HG02884 (cell line): Measurements from ENCODE around the gene SEPTIN10.
"Not testable (repeated sequence)": the region's sequence is repeated elsewhere in the genome, so short reads cannot be mapped to it uniquely, and the experiment has no call there.

Experiments used
- ATAC-seq: cut with Tn5 transposase; IDR thresholded peaks from one replicate; pipeline ENCODE4 v1.9.1; 2021; ENCODE audit warnings: mild to moderate bottlenecking, moderate library complexity; ENCODE audit not compliant: unreplicated experiment

SEPTIN10 gene

DNA sequence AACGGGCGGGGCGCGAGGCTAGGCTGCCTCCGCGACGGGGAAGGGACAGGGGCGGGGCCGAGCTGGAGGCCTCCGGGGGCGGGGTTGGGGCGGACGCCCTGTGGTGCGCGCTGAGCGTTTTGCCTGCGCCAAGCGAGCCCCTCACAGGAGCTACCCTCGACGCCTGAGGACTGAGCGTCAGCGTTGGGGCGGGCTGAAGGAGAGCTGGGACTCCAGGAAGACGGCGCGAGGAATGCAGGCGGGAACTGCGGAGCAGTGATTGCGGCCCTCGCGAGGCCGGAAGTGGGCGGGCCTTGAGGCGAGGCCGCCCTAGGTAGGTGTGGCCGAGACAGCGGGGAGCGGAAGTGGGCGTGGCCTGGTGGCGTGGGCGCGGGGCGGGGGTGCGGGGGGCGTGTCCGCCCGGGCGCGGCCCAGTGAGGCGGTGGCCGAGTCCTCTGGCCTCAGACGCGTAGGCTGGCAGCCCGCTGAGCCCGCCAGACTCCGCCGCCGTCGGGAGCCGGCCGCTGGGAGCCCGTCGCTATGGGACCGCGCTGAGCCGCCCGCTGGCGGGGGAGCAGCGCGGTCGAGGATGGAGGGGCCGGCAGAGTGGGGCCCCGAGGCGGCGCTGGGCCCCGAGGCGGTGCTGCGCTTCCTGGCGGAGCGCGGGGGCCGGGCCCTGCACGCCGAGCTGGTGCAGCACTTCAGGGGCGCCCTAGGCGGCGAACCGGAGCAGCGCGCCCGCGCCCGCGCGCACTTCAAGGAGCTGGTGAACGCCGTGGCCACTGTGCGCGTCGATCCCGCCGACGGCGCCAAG, at the start of gene SEPTIN10, which contains the start of gene SOWAHC:
TSS of gene SEPTIN10 (minus strand) at position 45 of the 793 bp plus-strand sequence. CDS start 139 bp downstream, outside the sequence.
TSS of gene SOWAHC (plus strand) at position 443 of the 793 bp plus-strand sequence. CDS start at position 569, 126 bp downstream.
- ATAC-seq: peak; percentile 69

DNA sequence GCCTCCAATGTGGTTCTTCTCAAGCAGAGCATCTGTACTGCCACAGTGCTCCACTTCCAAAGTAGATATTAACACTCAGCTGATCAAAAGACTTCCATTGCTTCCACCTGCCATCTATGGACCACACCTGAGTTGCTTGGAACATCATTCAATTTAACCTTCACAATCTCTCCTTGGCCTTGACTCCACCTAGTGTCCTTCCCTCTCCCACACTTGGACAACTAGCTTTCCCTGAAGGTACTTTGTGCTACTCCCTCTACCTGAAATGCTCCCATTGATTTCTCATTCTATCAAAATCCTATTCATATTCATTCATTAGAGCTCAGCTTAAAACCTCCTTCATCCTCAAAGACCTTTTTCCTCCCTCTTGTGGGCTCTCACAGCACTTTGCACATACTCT, 49.1 kb upstream of the SEPTIN10 start:
- ATAC-seq: no peak

DNA sequence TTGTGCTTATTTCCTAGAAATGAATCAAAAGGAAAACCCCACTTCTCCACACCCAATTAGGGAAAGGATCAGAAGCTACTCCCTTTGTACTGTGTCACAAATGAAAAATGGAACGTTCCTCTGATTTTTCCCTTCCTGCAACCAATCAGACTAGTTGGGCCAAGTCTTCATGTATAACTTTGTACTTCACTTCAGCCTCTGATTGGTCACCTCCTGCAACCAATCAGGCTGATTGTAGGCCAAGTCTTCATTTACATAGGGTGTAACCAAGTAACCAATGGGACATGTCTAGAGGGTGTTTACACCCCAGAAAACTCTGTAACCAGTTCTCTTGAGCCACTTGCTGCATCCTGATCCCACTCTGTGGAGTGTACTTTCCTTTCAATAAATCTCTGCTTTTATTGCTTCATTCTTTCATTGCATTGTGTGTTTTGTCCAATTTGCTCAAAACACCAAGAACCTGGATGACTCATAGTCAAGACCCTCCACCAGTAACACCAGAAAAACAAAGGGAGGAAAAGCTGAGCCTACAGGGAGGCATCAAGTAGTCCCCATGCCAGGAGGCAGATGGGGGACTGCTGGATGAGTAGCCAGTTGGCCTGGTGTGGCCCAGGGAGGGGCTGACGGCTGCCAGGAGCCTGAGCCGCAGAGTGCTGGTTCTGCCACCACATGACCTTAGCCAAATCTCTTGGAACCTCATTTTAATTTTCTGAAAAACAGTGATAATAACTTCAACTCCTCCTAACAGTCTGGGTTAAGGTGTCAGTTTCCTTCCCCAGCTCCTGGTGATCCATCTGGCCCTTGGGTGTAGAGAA, 46.5 kb upstream of the SEPTIN10 start:
- ATAC-seq: no peak

DNA sequence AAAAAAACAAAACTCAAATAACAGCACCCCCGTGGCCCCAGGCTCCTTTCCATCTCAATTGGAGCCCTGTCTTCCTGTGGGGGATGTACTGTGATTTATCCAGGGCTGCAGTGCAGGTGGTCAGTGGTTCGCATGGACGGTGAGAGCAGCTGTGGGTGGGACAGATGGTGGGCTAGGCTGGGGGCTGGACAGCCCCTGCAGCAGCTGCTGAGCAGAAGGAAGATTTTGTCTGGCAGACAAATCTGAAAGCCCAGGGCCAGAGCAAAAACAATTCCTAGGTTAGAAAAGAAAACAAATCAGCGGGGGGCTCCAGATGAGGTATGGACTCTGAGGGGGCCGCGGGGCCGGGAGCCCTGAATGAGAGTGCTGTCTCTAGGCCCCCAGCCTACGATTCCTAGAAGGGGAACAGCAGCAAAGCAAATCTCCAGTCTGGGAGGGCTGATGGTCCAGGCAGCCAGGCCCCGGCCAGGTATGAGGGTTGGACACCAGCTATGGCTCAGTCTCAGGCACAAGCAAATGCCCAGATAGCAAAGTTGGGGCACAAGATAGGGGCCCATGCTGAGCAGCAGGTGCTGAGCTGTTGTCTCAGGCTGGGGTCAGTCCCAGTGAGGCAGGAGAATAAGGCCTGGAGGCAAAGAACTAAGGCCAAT, 45.8 kb upstream of the SEPTIN10 start:
- ATAC-seq: no peak

DNA sequence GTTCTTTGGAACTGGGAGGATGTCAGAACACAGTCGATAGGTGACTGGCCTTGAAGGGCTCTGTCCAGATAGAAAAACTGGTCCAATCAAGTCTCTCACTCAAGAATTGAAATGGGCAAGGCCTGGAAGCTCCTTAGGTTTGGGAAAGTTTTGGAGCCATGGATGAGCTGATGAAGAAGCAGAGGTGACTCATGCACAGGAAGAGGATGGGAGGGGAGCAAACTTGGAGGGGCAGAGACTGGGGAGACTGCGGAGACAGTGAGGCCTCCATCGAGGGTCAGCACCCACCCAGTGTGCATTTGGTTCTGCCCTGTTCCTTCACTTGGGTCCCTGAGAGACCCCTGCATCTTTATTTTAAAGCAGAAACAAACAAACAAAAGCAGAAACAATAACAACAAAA, 41.5 kb upstream of the SEPTIN10 start:
- no peak for ATAC-seq

DNA sequence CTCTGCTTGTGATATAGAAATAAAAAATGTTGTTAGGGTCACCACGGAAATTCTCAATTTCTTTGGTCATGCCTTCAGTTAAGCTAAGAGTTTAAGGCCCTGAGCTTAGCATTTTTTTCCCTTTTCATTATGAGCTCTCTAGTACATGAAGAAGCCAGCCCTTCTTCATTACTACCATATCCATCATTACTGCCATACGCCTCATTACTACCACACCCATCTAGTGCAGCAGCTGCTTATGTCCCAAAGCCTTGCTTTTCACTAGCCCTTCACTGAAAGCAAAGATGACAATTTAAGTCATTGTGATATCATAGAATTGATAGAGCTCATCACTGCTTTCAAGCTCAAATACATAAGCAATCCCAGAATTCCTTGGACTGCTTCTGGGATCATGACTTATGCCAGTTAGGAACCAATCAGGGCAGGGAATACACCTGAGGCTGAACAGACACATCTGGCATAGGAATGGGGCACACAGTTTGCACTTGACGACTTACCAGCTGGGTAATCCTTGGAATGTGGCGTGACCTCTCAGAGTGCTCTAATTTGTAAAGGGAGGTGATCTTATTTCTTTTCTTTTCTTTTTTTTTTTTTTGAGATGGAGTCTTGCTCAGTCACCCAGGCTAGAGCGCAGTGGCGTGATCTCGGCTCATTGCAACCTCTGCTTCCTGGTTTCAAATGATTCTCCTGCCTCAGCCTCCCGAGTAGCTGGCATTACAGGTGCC, 40.7 kb upstream of the SEPTIN10 start:
- no peak for ATAC-seq

DNA sequence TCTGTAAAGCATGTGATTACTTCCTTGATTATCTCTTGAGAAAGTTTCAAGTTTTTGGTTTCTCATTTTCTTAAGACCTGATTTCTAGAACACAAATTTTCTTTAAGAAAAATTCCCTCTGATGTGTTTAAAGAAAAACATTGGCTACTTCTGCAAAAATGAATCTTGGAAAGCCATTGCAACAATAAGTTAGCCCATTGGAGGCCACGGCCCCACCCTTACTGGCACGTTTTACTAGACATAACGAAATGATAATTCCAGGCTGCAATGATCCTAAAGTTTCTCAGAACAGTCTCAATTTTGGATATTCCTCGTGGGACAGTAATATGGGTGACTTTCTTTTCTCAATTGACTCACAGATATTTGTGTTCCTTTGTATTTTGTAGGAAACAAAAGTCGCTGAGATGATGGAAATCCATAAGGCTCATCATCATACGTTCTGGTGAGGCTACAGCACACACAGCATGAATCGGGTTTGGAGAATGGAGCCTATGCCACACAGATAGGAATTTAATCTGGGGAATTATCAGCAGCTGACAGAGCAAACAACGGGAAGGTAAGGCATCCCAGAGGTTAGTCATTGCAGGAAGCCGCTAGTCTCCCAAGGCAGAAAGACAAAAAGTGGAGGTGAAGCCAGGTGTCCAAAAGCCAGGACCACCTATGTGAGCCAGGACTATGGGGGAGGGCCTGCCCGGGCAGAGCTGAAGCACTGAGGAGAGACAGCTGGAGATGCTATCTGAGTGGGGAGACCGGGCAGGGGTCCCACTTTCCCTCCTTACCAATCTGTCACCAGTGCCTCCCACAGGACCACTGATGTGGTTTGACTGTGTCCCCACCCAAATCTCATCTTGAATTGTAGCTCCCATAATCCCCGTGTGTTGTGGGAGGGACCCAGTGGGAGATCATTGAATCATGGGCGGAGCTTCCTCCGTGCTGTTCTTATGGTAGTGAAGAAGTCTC, 36.2 kb upstream of the SEPTIN10 start:
- no peak for ATAC-seq

DNA sequence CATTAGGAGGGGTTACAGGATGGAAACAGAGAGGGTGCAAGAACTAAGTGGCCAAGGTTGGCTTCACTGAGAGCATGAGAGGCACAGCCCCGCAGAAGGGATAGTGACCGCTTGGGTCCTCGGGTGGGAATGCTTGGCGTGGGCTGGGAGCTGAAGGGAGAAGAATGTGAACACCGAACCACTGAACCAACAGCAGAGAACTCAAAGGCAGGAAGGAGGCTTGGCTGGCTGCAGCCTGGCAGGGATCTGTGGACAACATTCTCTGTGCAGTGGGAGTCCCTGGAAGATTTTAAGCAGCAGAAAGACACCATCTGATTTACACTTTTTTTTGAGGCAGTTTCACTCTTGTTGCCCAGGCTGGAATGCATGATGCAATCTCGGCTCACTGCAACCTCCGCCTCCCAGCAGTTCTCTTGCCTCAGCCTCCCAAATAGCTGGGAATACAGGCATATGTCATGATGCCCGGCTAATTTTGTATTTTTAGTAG, 34.3 kb upstream of the SEPTIN10 start:
- ATAC-seq: no peak

DNA sequence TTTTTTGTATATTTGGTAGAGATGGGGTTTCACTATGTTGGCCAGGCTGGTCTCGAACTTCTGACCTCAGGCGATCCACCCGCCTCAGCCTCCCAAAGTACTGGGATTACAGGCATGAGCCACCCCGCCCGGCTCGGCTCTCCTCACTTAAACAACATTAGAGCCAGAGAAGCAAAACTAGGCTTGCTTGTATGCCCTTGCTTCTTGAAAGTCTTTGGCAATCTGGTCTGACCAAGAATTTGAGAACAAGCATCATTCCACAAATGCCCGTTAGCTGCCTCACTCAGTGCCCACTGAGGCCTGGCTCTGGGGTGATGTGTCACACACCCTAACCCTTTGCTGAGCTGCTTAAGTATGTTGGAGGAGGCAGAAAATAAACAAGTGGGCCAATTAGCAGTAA, 33.9 kb upstream of the SEPTIN10 start:
- ATAC-seq: no peak

DNA sequence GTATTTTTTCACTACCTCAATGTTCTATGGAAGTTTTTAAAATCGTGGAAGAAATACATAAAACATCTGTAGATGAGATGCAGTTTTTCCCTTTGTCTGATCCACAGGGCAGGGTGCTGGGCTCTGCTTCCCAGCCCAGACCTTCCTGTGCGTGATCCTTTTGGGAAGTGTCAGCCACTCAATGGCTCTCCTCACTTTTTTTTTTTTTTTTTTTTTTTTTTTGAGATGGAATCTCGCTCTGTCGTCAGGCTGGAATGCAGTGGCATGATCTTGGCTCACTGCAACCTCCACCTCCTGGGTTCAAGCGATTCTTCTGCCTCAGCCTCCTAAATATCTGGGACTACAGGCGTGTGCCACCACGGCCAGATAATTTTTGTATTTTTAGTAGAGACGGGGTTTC, 33.2 kb upstream of the SEPTIN10 start:
- ATAC-seq: no peak

DNA sequence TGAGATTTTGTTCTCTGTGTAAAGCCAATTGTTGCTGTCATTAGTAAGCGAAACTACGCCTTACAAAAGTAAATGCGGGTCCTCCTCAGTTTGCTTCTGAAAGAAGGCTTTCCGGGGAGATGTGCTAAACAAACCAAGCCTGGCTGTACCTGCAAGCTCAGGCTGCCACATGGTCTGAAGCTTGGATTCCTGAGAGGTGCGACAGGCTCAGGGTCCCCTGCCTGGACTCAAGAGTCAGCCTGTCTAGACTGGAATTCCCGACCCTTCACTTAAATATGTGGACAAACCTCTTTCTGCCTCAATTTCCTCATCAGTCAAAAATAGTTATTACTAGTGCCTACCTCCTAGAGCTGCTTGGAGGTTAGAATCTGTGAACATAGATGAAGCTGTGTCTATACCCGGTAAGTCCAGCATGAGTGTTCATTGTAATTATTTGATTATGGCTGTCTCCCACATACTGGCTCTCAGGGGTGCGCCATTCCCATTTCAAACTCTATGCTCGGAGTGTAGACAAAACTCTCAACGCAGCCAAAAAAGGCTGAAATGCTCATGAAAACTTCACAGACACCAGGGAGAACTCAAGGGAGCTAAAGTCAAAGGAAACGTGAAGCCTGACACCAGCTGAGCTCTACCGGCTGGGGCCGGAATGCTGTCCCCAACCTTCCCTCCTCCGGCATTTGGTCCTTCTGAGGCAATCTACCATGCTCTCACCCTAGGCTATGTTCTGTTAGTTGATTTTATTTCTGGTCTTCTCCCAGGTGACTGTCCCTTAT, 31.8 kb upstream of the SEPTIN10 start:
- ATAC-seq: no peak

DNA sequence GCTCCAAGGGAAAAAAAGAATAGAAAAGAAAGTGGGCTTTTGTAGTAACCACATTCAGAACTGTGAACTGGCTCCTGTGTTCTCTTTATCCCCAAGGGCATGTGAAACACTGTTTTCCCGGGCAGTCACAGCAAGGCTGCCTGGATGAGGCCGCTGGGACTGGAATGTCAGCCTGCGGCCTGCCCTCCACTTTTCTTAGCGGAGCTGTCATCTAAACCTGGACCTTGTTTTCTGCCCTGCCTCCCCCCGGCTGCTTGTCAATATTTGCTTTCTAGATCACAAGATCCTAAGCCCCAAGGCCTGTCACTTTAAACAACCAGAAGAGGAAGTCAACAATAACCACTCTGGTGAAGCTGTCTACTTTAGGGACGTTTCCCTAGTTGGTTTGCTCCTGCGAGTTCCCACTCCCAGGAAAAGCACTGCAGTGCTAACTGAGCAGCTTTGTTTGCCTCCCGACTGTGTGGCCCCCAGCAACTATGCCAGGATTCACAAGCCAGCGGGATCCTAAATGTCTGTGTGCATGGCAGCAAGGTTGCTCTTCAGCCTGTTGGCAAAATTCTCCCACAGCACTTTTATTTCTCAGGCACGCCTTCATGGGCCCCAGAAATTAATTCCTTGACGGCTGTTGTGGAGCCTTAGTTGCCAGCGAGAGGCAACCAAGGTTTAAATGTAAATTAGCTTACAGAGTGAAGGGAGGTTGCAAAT, 31.0 kb upstream of the SEPTIN10 start:
- ATAC-seq: no peak

DNA sequence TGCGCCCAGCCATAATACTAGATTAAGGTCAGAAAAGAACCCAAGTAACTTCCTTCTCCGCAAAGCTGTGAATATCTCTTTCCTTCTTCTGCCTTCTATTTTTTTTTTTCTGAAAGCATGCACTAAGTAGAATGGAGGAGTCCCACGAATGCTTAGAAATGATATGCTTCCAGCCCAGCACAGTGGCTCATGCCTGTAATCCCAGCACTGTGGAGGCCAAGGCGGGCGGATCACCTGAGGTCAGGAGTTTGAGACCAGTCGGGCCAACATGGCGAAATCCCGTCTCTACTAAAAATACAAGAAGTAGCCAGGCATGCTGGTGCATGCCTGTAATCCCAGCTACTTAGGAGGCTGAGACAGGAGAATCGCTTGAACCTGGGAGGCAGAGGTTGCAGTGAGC, 26.2 kb upstream of the SEPTIN10 start:
- not testable (repeated sequence) for ATAC-seq

DNA sequence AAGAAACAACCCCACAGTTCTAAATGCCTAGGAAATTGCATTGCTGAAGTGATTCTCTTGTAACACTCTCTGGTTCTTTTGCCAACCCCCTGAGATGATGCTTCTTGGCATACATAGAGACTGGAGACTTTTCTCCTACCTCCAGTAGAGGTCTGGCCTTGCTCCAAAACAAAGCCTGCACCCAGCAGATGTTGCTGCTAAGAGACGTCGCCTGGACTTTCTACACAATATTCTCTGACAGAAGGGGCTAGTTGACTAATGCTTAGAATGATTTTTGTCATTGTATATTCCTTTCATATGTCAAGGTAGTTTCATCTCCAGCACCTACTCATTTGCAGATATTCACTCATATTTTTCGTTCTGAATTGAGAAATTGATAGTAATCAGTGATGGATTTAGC, 25.0 kb upstream of the SEPTIN10 start:
- ATAC-seq: no peak

DNA sequence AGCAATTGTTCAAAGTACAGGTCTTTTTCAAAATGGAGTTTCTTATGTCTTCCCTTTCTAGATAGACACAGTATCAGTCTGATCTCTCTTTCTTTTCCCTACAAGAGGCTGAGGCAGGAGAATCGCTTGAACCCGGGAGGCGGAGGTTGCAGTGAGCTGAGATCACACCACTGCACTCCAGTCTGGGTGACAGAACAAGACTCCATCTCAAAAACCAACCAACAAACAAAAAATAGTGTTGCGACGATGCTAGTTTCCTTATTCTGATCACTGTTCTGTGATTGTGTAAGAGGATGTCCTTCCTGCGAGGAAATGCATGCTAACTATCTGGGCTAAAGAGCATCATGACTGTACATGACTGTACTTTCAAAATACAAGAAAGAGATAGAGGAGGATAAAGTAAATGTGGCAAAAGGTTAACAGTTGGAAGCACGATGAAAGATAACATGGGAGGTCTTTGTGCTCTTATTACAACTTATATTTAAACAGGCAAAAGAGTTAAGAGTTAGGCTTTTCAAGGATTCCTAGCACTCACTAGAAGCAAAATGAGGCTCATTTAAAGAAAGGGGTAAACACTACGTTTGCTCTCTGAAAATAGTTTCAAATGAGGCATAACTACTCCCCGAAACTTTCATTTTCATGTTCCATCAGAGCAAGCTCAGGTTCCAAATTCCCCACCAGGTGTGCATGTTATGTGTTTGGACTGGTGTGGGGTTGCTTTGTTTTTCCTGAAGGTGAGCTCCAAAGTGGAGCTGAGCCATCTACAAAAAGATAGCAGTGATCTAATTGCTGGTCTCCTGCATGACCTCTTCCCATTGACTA, 24.2 kb upstream of the SEPTIN10 start:
- ATAC-seq: peak; percentile 70

DNA sequence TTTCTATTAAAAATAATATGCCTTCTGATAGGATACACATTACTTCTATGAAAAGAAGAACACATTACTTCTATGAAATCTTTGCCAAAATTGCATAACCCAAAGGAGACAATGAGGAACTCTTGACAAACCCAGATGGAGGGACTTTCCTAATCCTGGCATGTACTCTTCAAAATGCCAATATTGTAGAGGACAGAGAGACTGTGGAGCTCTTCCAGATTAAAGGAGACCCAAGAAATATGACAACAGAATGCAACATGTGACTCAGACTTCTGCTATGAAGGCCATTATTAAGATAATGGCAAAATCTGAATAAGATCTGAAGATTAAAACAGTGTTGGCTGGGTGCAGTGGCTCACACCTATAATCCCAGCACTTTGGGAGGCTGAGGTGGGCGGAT, 22.6 kb upstream of the SEPTIN10 start:
- no peak for ATAC-seq
